LNCaP clone FGC (cell line): ENCODE measurements around the gene RANBP9.

ENCODE experiments used
- DNase-seq: peaks from one replicate; pipeline ENCODE4 v3.0.0-alpha.2; 2011; ENCODE audit warnings: low read depth
- H3K4me3 ChIP-seq: 2 replicates; pipeline ENCODE4 v1.5.1; 2011; ENCODE audit warnings: mild to moderate bottlenecking, low read depth, low read length, control low read depth
- TF ChIP-seq, protein P1 (sequence below): IDR thresholded peaks from 2 replicates; pipeline ENCODE4 v1.5.1; 2012; ENCODE audit warnings: mild to moderate bottlenecking; ENCODE audit not compliant: control insufficient read depth, insufficient read depth; ENCODE audit errors: extremely low read depth

Gene RANBP9

DNA sequence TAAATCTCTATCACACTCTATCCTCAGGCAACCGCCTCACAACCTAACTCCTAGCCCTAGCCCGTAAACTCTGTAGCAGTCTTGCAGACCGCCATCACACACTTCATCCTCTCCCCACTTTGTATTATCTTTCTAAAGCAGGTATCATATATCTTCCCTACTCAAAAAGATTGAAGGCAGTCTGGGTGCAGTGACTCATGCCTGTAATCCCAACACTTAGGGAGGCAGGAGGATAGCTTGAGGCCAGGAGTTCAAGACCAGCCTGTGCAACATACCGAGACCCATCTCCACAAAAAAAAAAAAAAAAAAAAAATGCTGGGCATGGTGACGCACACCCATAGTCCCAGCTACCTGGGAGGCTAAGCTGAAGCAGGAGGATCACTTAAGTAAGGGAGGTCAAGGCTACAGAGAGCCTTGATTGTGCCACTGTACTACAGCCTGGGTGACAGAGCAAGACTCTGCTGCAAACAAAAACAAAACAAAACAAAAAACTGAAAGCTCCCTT lies 22.9 kb downstream of the RANBP9 start:
- H3K4me3 ChIP-seq = no peak overlapping the region
- TF ChIP-seq, protein P1, sequence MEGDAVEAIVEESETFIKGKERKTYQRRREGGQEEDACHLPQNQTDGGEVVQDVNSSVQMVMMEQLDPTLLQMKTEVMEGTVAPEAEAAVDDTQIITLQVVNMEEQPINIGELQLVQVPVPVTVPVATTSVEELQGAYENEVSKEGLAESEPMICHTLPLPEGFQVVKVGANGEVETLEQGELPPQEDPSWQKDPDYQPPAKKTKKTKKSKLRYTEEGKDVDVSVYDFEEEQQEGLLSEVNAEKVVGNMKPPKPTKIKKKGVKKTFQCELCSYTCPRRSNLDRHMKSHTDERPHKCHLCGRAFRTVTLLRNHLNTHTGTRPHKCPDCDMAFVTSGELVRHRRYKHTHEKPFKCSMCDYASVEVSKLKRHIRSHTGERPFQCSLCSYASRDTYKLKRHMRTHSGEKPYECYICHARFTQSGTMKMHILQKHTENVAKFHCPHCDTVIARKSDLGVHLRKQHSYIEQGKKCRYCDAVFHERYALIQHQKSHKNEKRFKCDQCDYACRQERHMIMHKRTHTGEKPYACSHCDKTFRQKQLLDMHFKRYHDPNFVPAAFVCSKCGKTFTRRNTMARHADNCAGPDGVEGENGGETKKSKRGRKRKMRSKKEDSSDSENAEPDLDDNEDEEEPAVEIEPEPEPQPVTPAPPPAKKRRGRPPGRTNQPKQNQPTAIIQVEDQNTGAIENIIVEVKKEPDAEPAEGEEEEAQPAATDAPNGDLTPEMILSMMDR = no peak
- no peak for DNase-seq

DNA sequence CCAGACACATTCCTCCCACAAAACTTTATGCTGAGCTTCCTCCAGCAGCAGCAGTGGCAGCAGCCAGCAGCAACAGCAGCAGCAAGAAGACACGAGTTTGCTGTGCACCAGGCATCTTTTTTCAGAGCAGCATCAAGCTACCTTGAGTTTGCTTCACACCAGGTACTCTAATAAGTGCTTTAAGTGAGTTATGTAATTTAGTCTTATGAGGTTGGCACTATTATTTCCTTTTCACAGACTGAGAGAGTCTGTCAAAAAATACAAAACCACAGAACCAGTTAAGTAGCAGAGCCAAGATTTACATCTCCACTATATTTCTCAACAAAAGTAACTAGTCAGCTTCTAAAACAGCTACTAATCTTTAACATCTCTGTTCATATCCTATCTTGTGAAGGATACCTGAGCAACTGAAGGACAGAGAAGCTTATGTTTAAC lies 23.7 kb downstream of the RANBP9 start:
- DNase-seq = no peak
- H3K4me3 ChIP-seq = no peak overlapping the region
- TF ChIP-seq, protein P1 = no peak

GRCh38 chr6:13684855-13685254 lies 26.8 kb downstream of the RANBP9 start:
- TF ChIP-seq, protein P1 = no peak
- DNase-seq = no peak
- H3K4me3 ChIP-seq = no peak overlapping the region

DNA sequence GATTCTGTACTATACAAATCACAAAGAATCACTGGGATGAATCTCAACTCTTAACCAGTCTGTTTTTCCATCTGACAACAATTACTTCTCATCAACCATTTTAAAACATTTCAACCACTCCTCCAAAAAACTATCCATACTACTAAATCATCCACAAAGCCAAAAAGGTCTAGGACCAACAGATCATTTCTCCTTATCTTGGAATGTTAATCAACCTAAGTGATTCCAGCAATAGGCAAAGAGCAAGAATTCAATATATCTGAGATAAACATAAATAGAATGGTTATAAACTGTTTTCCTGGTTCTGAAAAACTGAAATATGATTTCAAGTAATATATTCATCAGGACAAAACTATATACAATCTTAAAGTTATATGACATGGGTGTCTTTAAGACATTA lies 28.6 kb downstream of the RANBP9 start:
- TF ChIP-seq, protein P1 = no peak
- H3K4me3 ChIP-seq = no peak overlapping the region
- no peak for DNase-seq

DNA sequence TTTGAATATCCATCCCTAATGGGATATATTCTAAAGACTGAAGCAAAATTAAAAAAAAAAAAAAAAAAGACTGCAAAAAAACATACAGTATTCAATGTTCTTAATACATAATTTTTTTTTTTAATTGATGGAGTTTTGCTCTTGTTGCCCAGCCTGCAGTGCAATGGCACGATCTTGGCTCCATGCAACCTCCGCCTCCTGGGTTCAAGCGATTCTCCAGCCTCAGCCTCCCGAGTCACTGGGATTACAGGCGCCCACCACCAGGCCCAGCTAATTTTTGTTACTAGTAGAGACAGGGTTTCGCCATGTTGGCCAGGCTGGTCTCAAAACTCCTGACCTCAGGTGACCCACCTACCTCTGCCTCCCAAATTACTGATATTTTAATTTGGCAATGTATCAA lies 29.3 kb downstream of the RANBP9 start:
- no peak for DNase-seq
- no peak overlapping the region for H3K4me3 ChIP-seq
- TF ChIP-seq, protein P1 = no peak

- DNase-seq = no peak
- H3K4me3 ChIP-seq = no peak overlapping the region
- TF ChIP-seq, protein P1 = no peak
These were observed 30.2 kb downstream of the RANBP9 start for GRCh38 chr6:13681305-13682061.
